GM21717 (cell line): Measurements from ENCODE around the gene EPN1.

Experiments used
- ATAC-seq: cut with Tn5 transposase; IDR thresholded peaks from one replicate; pipeline ENCODE4 v1.9.1; 2021; ENCODE audit warnings: mild to moderate bottlenecking, moderate library complexity; ENCODE audit not compliant: unreplicated experiment

Gene EPN1

GRCh38 chr19:55678121-55678671 lies 3.2 kb downstream of the EPN1 start:
- ATAC-seq, result peak; percentile 65

GRCh38 chr19:55679343-55680257 lies 4.6 kb downstream of the EPN1 start:
- no peak for ATAC-seq

- no peak for ATAC-seq
Measured at GRCh38 chr19:55680339-55681130, 5.5 kb downstream of the EPN1 start.

GRCh38 chr19:55681131-55682092 lies 6.4 kb downstream of the EPN1 start:
- ATAC-seq, result no peak

GRCh38 chr19:55683449-55684261 lies 8.6 kb downstream of the EPN1 start:
- ATAC-seq, result no peak

- no peak for ATAC-seq
Measured at GRCh38 chr19:55684946-55685681, 10.1 kb downstream of the EPN1 start.

- ATAC-seq, result no peak
Measured at GRCh38 chr19:55685776-55686175, 10.8 kb downstream of the EPN1 start.

GRCh38 chr19:55686311-55687050 lies 11.5 kb downstream of the EPN1 start:
- no peak for ATAC-seq

- no peak for ATAC-seq
Measured at GRCh38 chr19:55687281-55688201, 12.5 kb downstream of the EPN1 start.

GRCh38 chr19:55688422-55689218 lies 13.6 kb downstream of the EPN1 start:
- no peak for ATAC-seq

- no peak for ATAC-seq
Measured at GRCh38 chr19:55689411-55690108, 14.5 kb downstream of the EPN1 start.

GRCh38 chr19:55690109-55690768 lies 15.2 kb downstream of the EPN1 start:
- no peak for ATAC-seq

GRCh38 chr19:55690769-55691545 lies 15.9 kb downstream of the EPN1 start:
- no peak for ATAC-seq
